ENCODE measurements around the gene TMEM151A. TPM values are rescaled to one million over a fixed set of nuclear protein-coding genes. Genes with fewer than 3 reads are reported as not detected.
A peak's percentile ranks its signal among the peaks of the same experiment; 100 is the strongest.

TMEM151A gene
- total RNA-seq (under 1 TPM in 1 of 2 donors, not detected in 1; 0.05 TPM), polyA plus RNA-seq (under 1 TPM in 1 of 2 donors, not detected in 1; 0.13 TPM)

DNA sequence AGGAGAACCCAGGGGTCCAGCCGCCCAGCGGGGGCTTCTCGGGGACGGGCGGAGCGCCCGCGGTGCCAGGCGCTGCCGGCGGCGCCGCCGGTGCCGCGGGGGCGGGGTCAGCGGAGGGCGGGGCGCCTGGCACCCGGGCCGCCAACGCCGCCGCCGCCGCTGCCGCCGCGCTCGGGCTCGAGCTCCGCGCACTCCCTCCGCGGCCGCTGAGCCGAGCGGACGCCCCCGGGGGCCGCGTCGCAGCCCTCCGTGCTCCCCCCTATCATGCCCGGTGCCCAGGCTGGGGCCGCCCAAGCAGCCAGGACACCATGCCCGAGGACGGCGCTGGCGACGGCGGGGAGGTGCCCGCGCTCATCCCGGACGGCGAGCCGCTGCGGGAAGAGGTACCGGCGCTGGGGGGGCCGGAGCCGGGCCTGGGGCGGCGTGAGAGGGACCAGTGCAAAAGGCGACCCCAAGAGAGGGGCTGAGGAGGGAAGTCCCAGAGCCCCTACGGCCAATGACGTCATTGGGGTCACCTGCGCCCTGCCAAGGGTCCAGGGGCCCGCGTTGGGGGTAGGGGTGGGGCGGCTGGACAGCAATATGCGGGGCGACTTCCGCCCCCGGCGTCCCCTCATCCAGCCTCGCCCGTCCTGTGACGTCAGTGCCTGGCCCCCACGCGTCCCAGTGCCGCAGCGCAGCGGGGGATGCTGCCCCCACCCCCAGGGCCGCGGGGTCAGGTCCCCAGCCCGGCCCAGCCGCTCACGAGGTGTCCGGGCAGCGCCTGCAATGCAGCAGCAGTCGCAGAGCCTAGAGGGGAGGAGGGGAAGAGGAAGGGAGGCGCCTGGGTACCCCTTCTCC, at the start of gene TMEM151A:
Gene TMEM151A (plus strand): TSS at position 189 of the 837 bp plus-strand sequence. CDS start 120 bp downstream, at position 309.
- Histone ChIP-seq H3K36me3 (ENCODE audit: control insufficient read depth in 4 of 4, insufficient read depth in 3 of 4, low read depth in 1 of 4, low read length in 3 of 4) (no peaks in the 10 kb centered on the region), H3K4me1 (ENCODE audit: control insufficient read depth in 4 of 4, insufficient read depth in 4 of 4, low read length in 3 of 4) (peaks cover 19 to 33% (median 25%) of the 10 kb centered on the region in 4 donors), H3K4me3 (ENCODE audit: low read depth in 1 of 3, low read length in 3 of 3) (peak within 1 kb of the TSS in 1 of 3 donors; percentile 47), H3K9ac (ENCODE audit: low read depth in 1 of 2, low read length in 2 of 2) (no peak within 1 kb of the TSS), H3K9me3 (ENCODE audit: control insufficient read depth in 4 of 4, low read length in 3 of 4) (no peaks in the 10 kb centered on the region), H3K27ac (ENCODE audit: low read depth in 1 of 2, low read length in 2 of 2) (no peak within 1 kb of the TSS), H3K27me3 (ENCODE audit: control insufficient read depth in 4 of 4, insufficient read depth in 4 of 4, low read length in 3 of 4) (peaks cover 0 to 5% (median 0%) of the 10 kb centered on the region in 4 donors)
- no peak for DNase-seq (ENCODE audit: low spot score)
- TF ChIP-seq RAD21 (IDR thresholded peaks at IDR 0.05) (no peak), EGR1 (IDR thresholded peaks at IDR 0.05; ENCODE audit: low read depth in 2 of 2) (no peak), JUND (IDR thresholded peaks at IDR 0.05) (no peak), HNF4G (IDR thresholded peaks at IDR 0.05) (no peak), YY1 (IDR thresholded peaks at IDR 0.05) (no peak), SP1 (IDR thresholded peaks at IDR 0.05) (no peak), NR2F2 (IDR thresholded peaks at IDR 0.05) (no peak), FOXA1 (IDR thresholded peaks at IDR 0.05) (no peak), GABPA (IDR thresholded peaks at IDR 0.05 in 1 of 2, conservative IDR thresholded peaks at IDR 0.05 in 1 of 2) (no peak), FOXA2 (IDR thresholded peaks at IDR 0.05) (no peak), TAF1 (conservative IDR thresholded peaks at IDR 0.05) (no peak), HNF4A (conservative IDR thresholded peaks at IDR 0.05) (no peak), RXRA (IDR thresholded peaks at IDR 0.05) (no peak)
- TF ChIP-seq, protein P1, sequence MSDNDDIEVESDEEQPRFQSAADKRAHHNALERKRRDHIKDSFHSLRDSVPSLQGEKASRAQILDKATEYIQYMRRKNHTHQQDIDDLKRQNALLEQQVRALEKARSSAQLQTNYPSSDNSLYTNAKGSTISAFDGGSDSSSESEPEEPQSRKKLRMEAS (IDR thresholded peaks at IDR 0.05): no peak
- TF ChIP-seq, protein P2, sequence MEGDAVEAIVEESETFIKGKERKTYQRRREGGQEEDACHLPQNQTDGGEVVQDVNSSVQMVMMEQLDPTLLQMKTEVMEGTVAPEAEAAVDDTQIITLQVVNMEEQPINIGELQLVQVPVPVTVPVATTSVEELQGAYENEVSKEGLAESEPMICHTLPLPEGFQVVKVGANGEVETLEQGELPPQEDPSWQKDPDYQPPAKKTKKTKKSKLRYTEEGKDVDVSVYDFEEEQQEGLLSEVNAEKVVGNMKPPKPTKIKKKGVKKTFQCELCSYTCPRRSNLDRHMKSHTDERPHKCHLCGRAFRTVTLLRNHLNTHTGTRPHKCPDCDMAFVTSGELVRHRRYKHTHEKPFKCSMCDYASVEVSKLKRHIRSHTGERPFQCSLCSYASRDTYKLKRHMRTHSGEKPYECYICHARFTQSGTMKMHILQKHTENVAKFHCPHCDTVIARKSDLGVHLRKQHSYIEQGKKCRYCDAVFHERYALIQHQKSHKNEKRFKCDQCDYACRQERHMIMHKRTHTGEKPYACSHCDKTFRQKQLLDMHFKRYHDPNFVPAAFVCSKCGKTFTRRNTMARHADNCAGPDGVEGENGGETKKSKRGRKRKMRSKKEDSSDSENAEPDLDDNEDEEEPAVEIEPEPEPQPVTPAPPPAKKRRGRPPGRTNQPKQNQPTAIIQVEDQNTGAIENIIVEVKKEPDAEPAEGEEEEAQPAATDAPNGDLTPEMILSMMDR (IDR thresholded peaks at IDR 0.05; ENCODE audit: low read depth, low read length, missing input control): no peak
- TF ChIP-seq, protein P3, sequence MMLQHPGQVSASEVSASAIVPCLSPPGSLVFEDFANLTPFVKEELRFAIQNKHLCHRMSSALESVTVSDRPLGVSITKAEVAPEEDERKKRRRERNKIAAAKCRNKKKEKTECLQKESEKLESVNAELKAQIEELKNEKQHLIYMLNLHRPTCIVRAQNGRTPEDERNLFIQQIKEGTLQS (IDR thresholded peaks at IDR 0.05): no peak
- TF ChIP-seq, protein P4, sequence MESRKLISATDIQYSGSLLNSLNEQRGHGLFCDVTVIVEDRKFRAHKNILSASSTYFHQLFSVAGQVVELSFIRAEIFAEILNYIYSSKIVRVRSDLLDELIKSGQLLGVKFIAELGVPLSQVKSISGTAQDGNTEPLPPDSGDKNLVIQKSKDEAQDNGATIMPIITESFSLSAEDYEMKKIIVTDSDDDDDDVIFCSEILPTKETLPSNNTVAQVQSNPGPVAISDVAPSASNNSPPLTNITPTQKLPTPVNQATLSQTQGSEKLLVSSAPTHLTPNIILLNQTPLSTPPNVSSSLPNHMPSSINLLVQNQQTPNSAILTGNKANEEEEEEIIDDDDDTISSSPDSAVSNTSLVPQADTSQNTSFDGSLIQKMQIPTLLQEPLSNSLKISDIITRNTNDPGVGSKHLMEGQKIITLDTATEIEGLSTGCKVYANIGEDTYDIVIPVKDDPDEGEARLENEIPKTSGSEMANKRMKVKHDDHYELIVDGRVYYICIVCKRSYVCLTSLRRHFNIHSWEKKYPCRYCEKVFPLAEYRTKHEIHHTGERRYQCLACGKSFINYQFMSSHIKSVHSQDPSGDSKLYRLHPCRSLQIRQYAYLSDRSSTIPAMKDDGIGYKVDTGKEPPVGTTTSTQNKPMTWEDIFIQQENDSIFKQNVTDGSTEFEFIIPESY (IDR thresholded peaks at IDR 0.05): no peak
- TF ChIP-seq, protein P5, sequence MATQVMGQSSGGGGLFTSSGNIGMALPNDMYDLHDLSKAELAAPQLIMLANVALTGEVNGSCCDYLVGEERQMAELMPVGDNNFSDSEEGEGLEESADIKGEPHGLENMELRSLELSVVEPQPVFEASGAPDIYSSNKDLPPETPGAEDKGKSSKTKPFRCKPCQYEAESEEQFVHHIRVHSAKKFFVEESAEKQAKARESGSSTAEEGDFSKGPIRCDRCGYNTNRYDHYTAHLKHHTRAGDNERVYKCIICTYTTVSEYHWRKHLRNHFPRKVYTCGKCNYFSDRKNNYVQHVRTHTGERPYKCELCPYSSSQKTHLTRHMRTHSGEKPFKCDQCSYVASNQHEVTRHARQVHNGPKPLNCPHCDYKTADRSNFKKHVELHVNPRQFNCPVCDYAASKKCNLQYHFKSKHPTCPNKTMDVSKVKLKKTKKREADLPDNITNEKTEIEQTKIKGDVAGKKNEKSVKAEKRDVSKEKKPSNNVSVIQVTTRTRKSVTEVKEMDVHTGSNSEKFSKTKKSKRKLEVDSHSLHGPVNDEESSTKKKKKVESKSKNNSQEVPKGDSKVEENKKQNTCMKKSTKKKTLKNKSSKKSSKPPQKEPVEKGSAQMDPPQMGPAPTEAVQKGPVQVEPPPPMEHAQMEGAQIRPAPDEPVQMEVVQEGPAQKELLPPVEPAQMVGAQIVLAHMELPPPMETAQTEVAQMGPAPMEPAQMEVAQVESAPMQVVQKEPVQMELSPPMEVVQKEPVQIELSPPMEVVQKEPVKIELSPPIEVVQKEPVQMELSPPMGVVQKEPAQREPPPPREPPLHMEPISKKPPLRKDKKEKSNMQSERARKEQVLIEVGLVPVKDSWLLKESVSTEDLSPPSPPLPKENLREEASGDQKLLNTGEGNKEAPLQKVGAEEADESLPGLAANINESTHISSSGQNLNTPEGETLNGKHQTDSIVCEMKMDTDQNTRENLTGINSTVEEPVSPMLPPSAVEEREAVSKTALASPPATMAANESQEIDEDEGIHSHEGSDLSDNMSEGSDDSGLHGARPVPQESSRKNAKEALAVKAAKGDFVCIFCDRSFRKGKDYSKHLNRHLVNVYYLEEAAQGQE (IDR thresholded peaks at IDR 0.05): no peak
- 2% methylated on average over 95 of the region's 95 CpGs for WGBS

Data from liver (tissue), 9 donors.